GM19328 (cell line): ENCODE measurements around the gene TTC34.
"Not testable (repeated sequence)": the region's sequence is repeated elsewhere in the genome, so short reads cannot be mapped to it uniquely, and the experiment has no call there.

Experiments
- ATAC-seq: cut with Tn5 transposase; IDR thresholded peaks from one replicate; pipeline ENCODE4 v1.9.1; 2021; ENCODE audit warnings: mild to moderate bottlenecking, moderate library complexity; ENCODE audit not compliant: unreplicated experiment

TTC34 gene

GRCh38 chr1:2799811-2800663 lies 1.5 kb downstream of the TTC34 start:
- ATAC-seq: no peak

GRCh38 chr1:2798958-2799357 lies 2.5 kb downstream of the TTC34 start:
- not testable (repeated sequence) for ATAC-seq

GRCh38 chr1:2797741-2798016 lies 3.8 kb downstream of the TTC34 start:
- no peak for ATAC-seq

- ATAC-seq: no peak
Measured at GRCh38 chr1:2796890-2797740, 4.4 kb downstream of the TTC34 start.

GRCh38 chr1:2795926-2796325 lies 5.6 kb downstream of the TTC34 start:
- no peak for ATAC-seq

GRCh38 chr1:2791027-2791760 lies 10.3 kb downstream of the TTC34 start:
- ATAC-seq: no peak

- ATAC-seq: no peak
Measured at GRCh38 chr1:2789986-2790581, 11.4 kb downstream of the TTC34 start.

- ATAC-seq: no peak
Measured at GRCh38 chr1:2789164-2789985, 12.1 kb downstream of the TTC34 start.

GRCh38 chr1:2788506-2789163 lies 12.9 kb downstream of the TTC34 start:
- no peak for ATAC-seq

GRCh38 chr1:2787163-2787911 lies 14.2 kb downstream of the TTC34 start:
- no peak for ATAC-seq

GRCh38 chr1:2786329-2787162 lies 14.9 kb downstream of the TTC34 start:
- no peak for ATAC-seq

GRCh38 chr1:2785631-2786328 lies 15.7 kb downstream of the TTC34 start:
- no peak for ATAC-seq

GRCh38 chr1:2784854-2785630 lies 16.5 kb downstream of the TTC34 start:
- ATAC-seq: no peak

- ATAC-seq: no peak
Measured at GRCh38 chr1:2783435-2784397, 17.8 kb downstream of the TTC34 start.

- ATAC-seq: no peak
Measured at GRCh38 chr1:2783069-2783434, 18.4 kb downstream of the TTC34 start.

GRCh38 chr1:2781627-2782026 lies 19.9 kb downstream of the TTC34 start:
- ATAC-seq: no peak
